ENCODE measurements around the gene ALDH1L1. TPM values are rescaled to one million over a fixed set of nuclear protein-coding genes. Genes with fewer than 3 reads are reported as not detected.

The ALDH1L1 gene
- total and polyA plus RNA-seq, 2 donors (not counting 1 experiment from before 2014, with no cell fraction given) = not detected

- DNase-seq = no peak
- no peaks in the 10 kb centered on the region for H3K79me2 ChIP-seq (ENCODE audit: control insufficient read depth, insufficient read depth, low read length)
- no peak overlapping the region for H3K27ac ChIP-seq (ENCODE audit: low read length in 2 of 2)
- Mint-ChIP-seq H3K27me3 (peaks cover 5% of the 10 kb centered on the region), H3K9me3 (ENCODE audit: insufficient read depth) (no peaks in the 10 kb centered on the region), H3K4me3 (no peak overlapping the region), H3K4me1 (no peaks in the 10 kb centered on the region), H3K27ac (no peak overlapping the region)
- no peaks in the 10 kb centered on the region for H3K9me3 ChIP-seq (ENCODE audit: control extremely low read depth in 1 of 3, control insufficient read depth in 2 of 3, insufficient read depth in 1 of 3, low read length in 2 of 3)
- H4K20me1 ChIP-seq (ENCODE audit: control insufficient read depth, insufficient read depth, low read length, poor library complexity, severe bottlenecking) = no peaks in the 10 kb centered on the region
- CTCF ChIA-PET = no interaction called here
- POLR2A ChIA-PET = no interaction called here
- 84% methylated on average over 5 of the region's 5 CpGs for WGBS (ENCODE audit: insufficient coverage)
- H3K36me3 ChIP-seq (replicated peaks in 1 of 2; ENCODE audit: control extremely low read depth in 1 of 2, control insufficient read depth in 1 of 2, extremely low read depth in 1 of 2, insufficient read depth in 2 of 2, low read length in 1 of 2) = no peaks in the 10 kb centered on the region
- H3K27me3 ChIP-seq (replicated peaks in 1 of 4; ENCODE audit: control extremely low read depth in 1 of 4, control insufficient read depth in 3 of 4, insufficient read depth in 4 of 4, low read length in 3 of 4) = no peaks in the 10 kb centered on the region
- no peak for TF ChIP-seq CTCF (IDR thresholded peaks at IDR 0.05)
- TF ChIP-seq EZH2 (IDR thresholded peaks at IDR 0.05; ENCODE audit: borderline replicate concordance, insufficient read depth, low read depth, low read length, poor library complexity, severe bottlenecking) = no peak
- H3K4me1 ChIP-seq (ENCODE audit: control insufficient read depth in 2 of 2, insufficient read depth in 2 of 2, low read length in 2 of 2) = no peaks in the 10 kb centered on the region
- intact Hi-C loops (cut with micrococcal nuclease) = no loop called here
- H3K4me2 ChIP-seq (replicated peaks; ENCODE audit: low read depth, low read length, poor library complexity, severe bottlenecking) = no peak overlapping the region
- no peak for ATAC-seq (ENCODE audit: low read depth)
- H3K4me3 ChIP-seq (ENCODE audit: control extremely low read depth in 1 of 5, extremely low read depth in 1 of 5, insufficient read depth in 1 of 5, low read depth in 2 of 5, low read length in 4 of 5) = no peak overlapping the region
- H3K9ac ChIP-seq (ENCODE audit: low read length) = no peak overlapping the region
- H2AFZ ChIP-seq (ENCODE audit: insufficient read depth, low read depth, low read length, poor library complexity, severe bottlenecking) = no peak overlapping the region
Observed at GRCh38 chr3:126125341-126125740, 55.0 kb downstream of the ALDH1L1 start.

GRCh38 chr3:126124896-126125295 is 55.5 kb downstream of the ALDH1L1 start:
- no peaks in the 10 kb centered on the region for H3K4me1 Mint-ChIP-seq
- ChIA-PET CTCF (no interaction called here), POLR2A (no interaction called here)
- Histone ChIP-seq H3K4me1 (ENCODE audit: control insufficient read depth in 2 of 2, insufficient read depth in 2 of 2, low read length in 2 of 2) (no peaks in the 10 kb centered on the region), H3K36me3 (replicated peaks in 1 of 2; ENCODE audit: control extremely low read depth in 1 of 2, control insufficient read depth in 1 of 2, extremely low read depth in 1 of 2, insufficient read depth in 2 of 2, low read length in 1 of 2) (no peaks in the 10 kb centered on the region), H3K79me2 (ENCODE audit: control insufficient read depth, insufficient read depth, low read length) (no peaks in the 10 kb centered on the region), H3K27me3 (replicated peaks in 1 of 4; ENCODE audit: control extremely low read depth in 1 of 4, control insufficient read depth in 3 of 4, insufficient read depth in 4 of 4, low read length in 3 of 4) (no peaks in the 10 kb centered on the region), H3K9ac (ENCODE audit: low read length) (no peak overlapping the region), H3K27ac (ENCODE audit: low read length in 2 of 2) (no peak overlapping the region), H4K20me1 (ENCODE audit: control insufficient read depth, insufficient read depth, low read length, poor library complexity, severe bottlenecking) (no peaks in the 10 kb centered on the region), H3K4me3 (ENCODE audit: control extremely low read depth in 1 of 5, extremely low read depth in 1 of 5, insufficient read depth in 1 of 5, low read depth in 2 of 5, low read length in 4 of 5) (no peak overlapping the region), H2AFZ (ENCODE audit: insufficient read depth, low read depth, low read length, poor library complexity, severe bottlenecking) (no peak overlapping the region), H3K9me3 (ENCODE audit: control extremely low read depth in 1 of 3, control insufficient read depth in 2 of 3, insufficient read depth in 1 of 3, low read length in 2 of 3) (no peaks in the 10 kb centered on the region), H3K4me2 (replicated peaks; ENCODE audit: low read depth, low read length, poor library complexity, severe bottlenecking) (no peak overlapping the region)
- peaks cover 3% of the 10 kb centered on the region for H3K27me3 Mint-ChIP-seq
- no peak for ATAC-seq (ENCODE audit: low read depth)
- intact Hi-C loops (cut with micrococcal nuclease) = no loop called here
- H3K9me3 Mint-ChIP-seq (ENCODE audit: insufficient read depth) = no peaks in the 10 kb centered on the region
- DNase-seq = no peak
- no peak for TF ChIP-seq EZH2 (IDR thresholded peaks at IDR 0.05; ENCODE audit: borderline replicate concordance, insufficient read depth, low read depth, low read length, poor library complexity, severe bottlenecking)
- TF ChIP-seq CTCF (IDR thresholded peaks at IDR 0.05) = no peak
- no peak overlapping the region for H3K4me3 Mint-ChIP-seq
- 88% methylated on average over 9 of the region's 9 CpGs for WGBS (ENCODE audit: insufficient coverage)
- no peak overlapping the region for H3K27ac Mint-ChIP-seq
